ENCODE data around the gene ZNF609.

Gene ZNF609

DNA sequence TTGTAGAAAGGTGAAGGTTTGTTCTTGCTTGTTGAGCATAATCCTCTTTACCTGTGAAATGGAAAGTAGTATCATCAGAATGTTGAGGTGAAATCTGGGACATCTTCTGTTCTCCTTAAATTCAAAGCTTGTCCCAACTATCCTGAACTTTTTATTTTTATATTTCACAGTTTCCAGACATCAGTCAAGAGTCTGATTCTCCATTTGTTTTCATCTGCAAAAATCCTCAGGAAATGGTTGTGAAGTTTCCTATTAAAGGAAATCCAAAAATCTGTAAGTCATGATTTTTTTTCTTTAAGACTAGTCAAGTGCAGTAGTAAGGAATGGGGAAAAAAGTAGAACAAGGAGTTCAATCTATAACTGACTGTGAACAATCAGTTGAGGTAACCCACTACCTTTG, 15.5 kb upstream of the ZNF609 start:
- H3K4me3 ChIP-seq (ENCODE audit: severe bottlenecking) = no peak overlapping the region
- ATAC-seq (ENCODE audit: low read depth) (no peak), DNase-seq (ENCODE audit: low spot score) (no peak)
- TF ChIP-seq, protein P1, sequence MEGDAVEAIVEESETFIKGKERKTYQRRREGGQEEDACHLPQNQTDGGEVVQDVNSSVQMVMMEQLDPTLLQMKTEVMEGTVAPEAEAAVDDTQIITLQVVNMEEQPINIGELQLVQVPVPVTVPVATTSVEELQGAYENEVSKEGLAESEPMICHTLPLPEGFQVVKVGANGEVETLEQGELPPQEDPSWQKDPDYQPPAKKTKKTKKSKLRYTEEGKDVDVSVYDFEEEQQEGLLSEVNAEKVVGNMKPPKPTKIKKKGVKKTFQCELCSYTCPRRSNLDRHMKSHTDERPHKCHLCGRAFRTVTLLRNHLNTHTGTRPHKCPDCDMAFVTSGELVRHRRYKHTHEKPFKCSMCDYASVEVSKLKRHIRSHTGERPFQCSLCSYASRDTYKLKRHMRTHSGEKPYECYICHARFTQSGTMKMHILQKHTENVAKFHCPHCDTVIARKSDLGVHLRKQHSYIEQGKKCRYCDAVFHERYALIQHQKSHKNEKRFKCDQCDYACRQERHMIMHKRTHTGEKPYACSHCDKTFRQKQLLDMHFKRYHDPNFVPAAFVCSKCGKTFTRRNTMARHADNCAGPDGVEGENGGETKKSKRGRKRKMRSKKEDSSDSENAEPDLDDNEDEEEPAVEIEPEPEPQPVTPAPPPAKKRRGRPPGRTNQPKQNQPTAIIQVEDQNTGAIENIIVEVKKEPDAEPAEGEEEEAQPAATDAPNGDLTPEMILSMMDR (IDR thresholded peaks at IDR 0.05; ENCODE audit: poor library complexity, severe bottlenecking) = no peak
- H3K36me3 ChIP-seq (ENCODE audit: low read depth) = peaks cover 45% of the 10 kb centered on the region
- H3K4me1 ChIP-seq (ENCODE audit: insufficient read depth, poor library complexity, severe bottlenecking) = peaks cover 22% of the 10 kb centered on the region
- H3K27ac ChIP-seq (ENCODE audit: poor library complexity, severe bottlenecking) = peak overlapping the region; percentile 92
- H3K9me3 ChIP-seq (ENCODE audit: severe bottlenecking) = no peaks in the 10 kb centered on the region
- H3K27me3 ChIP-seq (ENCODE audit: insufficient read depth, poor library complexity, severe bottlenecking) = no peaks in the 10 kb centered on the region

DNA sequence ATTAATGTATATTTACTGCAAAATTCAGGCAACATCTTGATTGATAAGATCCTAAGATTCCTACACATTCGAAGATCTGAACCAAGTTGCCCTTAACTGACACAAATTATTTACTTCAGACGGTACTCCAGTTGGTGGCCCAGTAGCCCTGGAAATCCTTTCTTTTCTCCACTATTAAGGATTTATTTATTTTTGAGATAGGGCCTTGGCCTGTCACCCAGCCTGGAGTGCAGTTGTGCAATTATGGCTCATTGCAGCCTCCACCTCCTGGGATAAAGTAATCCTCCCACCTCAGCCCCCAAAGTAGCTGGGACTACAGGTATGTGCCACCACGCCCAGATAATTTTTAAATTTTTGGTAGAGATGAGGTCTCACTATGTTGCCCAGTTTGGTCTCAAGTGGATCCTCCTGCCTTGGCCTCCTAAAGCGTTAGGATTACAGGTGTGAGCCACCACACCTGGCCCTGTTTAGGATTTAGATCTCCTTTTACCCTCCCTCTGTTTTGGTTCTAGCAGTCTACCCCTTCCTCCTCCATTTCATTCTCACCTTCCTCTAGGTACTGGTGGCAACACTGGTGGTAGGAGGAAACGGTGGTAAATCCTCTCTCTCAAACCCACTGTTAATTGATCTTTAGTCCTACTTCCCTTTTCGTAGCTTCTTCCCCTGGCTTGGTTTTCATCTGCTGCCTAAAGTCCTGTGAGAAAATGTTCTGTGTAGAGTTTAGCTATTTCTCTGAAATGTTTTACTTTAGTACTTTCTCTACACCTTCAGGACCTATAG, 12.7 kb upstream of the ZNF609 start:
- Histone ChIP-seq H3K9me3 (ENCODE audit: severe bottlenecking) (no peaks in the 10 kb centered on the region), H3K4me3 (ENCODE audit: severe bottlenecking) (no peak overlapping the region), H3K27me3 (ENCODE audit: insufficient read depth, poor library complexity, severe bottlenecking) (no peaks in the 10 kb centered on the region), H3K36me3 (ENCODE audit: low read depth) (peaks cover 47% of the 10 kb centered on the region), H3K4me1 (ENCODE audit: insufficient read depth, poor library complexity, severe bottlenecking) (peaks cover 22% of the 10 kb centered on the region), H3K27ac (ENCODE audit: poor library complexity, severe bottlenecking) (no peak overlapping the region)
- TF ChIP-seq, protein P1 (IDR thresholded peaks at IDR 0.05; ENCODE audit: poor library complexity, severe bottlenecking) = no peak
- DNase-seq (ENCODE audit: low spot score) = no peak
- no peak for ATAC-seq (ENCODE audit: low read depth)

DNA sequence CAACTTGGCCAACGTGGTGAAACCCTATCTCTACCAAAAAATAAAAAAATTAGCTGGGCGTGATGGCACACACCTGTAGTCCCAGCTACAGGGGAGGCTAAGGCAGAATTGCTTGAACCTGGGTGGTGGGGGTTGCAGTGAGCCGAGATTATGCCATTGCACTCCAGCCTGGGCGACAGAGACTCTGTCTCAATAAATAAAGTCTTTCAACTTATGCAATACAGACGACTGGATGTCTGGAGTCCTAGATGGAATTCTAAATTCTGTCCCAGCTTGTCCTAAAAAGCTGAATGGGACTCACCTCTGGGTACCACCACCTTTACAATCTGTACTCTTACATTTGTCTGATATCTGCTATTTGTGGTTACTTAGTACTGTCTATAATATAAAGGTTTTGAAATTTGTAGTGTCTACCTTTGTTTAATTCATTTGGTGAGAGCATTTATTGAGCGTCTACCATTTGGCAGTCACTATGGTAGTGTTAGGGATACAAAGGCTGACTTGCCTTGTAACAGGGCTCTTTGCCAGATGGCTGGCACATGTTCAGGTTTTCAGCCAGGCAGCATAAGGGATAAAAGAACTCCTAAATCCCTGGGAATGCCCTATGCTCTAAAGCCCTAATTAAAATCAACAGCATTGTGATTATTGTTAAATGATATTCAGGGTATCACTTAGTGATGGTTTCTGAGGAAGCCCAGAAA, 7.2 kb upstream of the ZNF609 start:
- H3K4me3 ChIP-seq (ENCODE audit: severe bottlenecking) = no peak overlapping the region
- no peaks in the 10 kb centered on the region for H3K9me3 ChIP-seq (ENCODE audit: severe bottlenecking)
- no peak overlapping the region for H3K27ac ChIP-seq (ENCODE audit: poor library complexity, severe bottlenecking)
- no peaks in the 10 kb centered on the region for H3K4me1 ChIP-seq (ENCODE audit: insufficient read depth, poor library complexity, severe bottlenecking)
- no peak for ATAC-seq (ENCODE audit: low read depth)
- H3K36me3 ChIP-seq (ENCODE audit: low read depth) = peaks cover 26% of the 10 kb centered on the region
- TF ChIP-seq, protein P1 (IDR thresholded peaks at IDR 0.05; ENCODE audit: poor library complexity, severe bottlenecking) = no peak
- no peak for DNase-seq (ENCODE audit: low spot score)
- no peaks in the 10 kb centered on the region for H3K27me3 ChIP-seq (ENCODE audit: insufficient read depth, poor library complexity, severe bottlenecking)

DNA sequence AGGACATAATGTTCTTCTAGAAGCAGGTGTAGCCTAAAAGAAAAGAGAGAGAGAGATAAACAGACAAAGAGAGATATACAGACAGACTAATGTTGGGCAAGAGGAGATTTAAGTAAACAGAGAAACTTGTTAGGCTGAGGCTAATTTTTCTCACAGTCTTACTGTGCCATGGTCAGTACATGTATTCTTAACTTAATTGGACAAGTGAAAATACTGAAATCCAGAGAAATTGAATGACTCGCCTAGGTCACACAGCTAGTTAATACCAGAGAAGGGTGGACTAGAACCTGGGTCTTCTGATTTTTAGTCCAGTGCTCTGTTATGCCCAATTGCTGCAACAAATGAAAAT, 6.7 kb upstream of the ZNF609 start:
- DNase-seq (ENCODE audit: low spot score) (no peak), ATAC-seq (ENCODE audit: low read depth) (no peak)
- H3K27me3 ChIP-seq (ENCODE audit: insufficient read depth, poor library complexity, severe bottlenecking) = no peaks in the 10 kb centered on the region
- no peak overlapping the region for H3K27ac ChIP-seq (ENCODE audit: poor library complexity, severe bottlenecking)
- no peaks in the 10 kb centered on the region for H3K9me3 ChIP-seq (ENCODE audit: severe bottlenecking)
- TF ChIP-seq, protein P1 (IDR thresholded peaks at IDR 0.05; ENCODE audit: poor library complexity, severe bottlenecking) = no peak
- H3K36me3 ChIP-seq (ENCODE audit: low read depth) = peaks cover 21% of the 10 kb centered on the region
- peaks cover 1% of the 10 kb centered on the region for H3K4me1 ChIP-seq (ENCODE audit: insufficient read depth, poor library complexity, severe bottlenecking)
- H3K4me3 ChIP-seq (ENCODE audit: severe bottlenecking) = no peak overlapping the region

DNA sequence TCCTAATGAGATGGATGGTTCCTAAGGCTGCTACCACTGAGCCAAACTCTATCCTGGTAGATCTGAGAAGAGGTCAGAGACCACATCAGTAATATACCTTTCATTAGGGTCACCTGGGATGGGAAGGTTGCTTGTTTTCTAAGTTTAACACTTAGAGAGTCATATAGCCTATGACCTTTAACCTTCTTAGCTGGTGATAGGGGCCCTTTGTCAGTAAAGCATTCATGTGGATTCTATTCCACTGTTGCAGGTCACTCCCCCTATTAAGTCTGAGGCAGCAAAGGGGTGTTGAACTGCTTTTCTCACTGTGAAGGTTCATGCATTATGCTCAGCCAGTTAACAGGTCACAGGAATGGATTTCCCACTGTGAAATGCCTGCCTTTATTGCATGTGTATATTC, 6.1 kb upstream of the ZNF609 start:
- no peaks in the 10 kb centered on the region for H3K9me3 ChIP-seq (ENCODE audit: severe bottlenecking)
- TF ChIP-seq, protein P1 (IDR thresholded peaks at IDR 0.05; ENCODE audit: poor library complexity, severe bottlenecking) = no peak
- H3K4me1 ChIP-seq (ENCODE audit: insufficient read depth, poor library complexity, severe bottlenecking) = peaks cover 8% of the 10 kb centered on the region
- no peak overlapping the region for H3K4me3 ChIP-seq (ENCODE audit: severe bottlenecking)
- ATAC-seq (ENCODE audit: low read depth) (no peak), DNase-seq (ENCODE audit: low spot score) (no peak)
- no peak overlapping the region for H3K27ac ChIP-seq (ENCODE audit: poor library complexity, severe bottlenecking)
- no peaks in the 10 kb centered on the region for H3K27me3 ChIP-seq (ENCODE audit: insufficient read depth, poor library complexity, severe bottlenecking)
- peaks cover 18% of the 10 kb centered on the region for H3K36me3 ChIP-seq (ENCODE audit: low read depth)
